HS-5 (cell line): ENCODE data around the gene PYDC2.
A peak's percentile ranks its signal among the peaks of the same experiment; 100 is the strongest.

Source experiments
- DNase-seq: peaks from one replicate; pipeline ENCODE4 v3.0.0-alpha.2; 2012; ENCODE audit warnings: low read depth

The PYDC2 gene

GRCh38 chr3:191461113-191461595, at the start of gene PYDC2:
PYDC2 (plus strand) TSS chr3:191461163; CDS start chr3:191461163, 0 bp downstream.
- no peak for DNase-seq

DNA sequence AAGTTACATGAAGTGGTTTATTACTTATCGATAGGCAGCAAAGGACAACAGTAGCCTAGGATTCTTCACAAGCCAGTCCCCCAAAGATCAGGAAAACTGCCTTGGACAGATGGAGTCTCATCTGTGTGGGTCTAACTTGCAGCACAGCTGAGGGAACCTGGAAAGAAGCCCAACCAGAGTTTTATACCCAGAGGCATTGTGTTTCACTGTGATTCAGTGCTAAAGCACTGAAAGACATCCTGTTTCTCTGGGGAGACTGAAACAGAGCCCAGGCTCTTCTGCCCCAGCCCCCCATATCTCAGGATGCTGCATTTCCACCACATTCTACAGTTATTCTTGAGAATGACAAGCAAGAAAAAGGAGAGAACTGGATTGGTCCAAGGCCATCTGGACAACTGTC, 48.2 kb upstream of the PYDC2 start:
- DNase-seq, result peak; percentile 89

DNA sequence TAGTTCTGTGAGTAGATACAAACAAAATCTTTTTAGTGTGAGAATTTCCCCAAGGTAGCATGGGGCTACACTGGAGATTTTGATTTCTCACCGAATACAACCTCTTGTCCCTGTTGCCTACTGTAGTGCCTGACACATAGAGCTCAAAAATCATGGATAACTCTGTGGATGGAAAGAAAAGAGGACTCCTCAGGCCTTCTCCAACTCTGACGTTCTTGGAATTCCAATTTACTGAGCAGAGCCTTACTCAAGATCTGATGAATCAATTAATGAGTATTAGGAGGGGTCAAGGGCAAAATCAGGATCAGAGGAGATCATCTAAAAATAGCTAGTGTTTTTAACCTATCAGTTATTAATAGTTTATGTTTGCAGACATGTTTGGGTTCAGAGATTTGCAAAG, 46.7 kb upstream of the PYDC2 start:
- DNase-seq, result peak; percentile 2

- no peak for DNase-seq
These were observed 46.2 kb upstream of the PYDC2 start for GRCh38 chr3:191414732-191415131.

DNA sequence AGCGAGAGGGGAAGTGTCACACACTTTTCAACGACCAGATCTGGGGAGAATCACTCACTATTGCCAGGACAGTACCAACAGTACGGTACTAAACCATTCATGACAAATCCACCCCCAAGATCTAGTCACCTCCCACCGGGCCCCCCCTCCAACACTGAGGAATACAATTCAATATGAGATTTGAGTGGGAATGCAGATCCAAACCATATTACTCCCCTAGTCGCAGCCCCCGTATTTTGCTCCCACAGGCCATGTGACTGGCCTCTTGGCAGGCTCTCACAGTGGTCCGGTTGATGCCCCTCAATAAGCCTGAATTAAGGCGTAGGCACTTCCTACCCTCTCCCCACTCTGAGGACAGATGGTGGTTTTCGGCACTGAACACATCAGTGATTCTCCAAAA, 45.4 kb upstream of the PYDC2 start:
- DNase-seq, result no peak

GRCh38 chr3:191417457-191417729, 43.6 kb upstream of the PYDC2 start:
- no peak for DNase-seq

GRCh38 chr3:191420771-191421170, 40.2 kb upstream of the PYDC2 start:
- DNase-seq, result no peak

GRCh38 chr3:191424881-191425280, 36.1 kb upstream of the PYDC2 start:
- no peak for DNase-seq

DNA sequence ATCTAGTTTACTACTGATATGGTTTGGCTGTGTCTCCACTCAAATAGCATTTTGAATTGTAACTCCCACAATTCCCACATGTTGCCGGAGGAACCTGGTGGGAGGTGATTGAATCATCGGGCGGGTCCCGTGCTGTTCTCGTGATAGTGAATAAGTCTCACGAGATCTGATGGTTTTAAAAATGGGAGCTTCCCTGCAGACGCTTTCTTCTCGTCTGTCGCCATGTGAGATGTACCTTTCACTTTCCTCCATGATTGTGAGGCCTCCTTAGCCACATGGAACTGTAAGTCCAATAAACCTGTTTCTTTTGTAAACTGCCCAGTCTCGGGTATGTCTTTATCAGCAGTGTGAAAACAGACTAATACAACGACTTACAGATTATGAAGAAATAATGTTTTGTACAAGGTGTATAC, 35.6 kb upstream of the PYDC2 start:
- no peak for DNase-seq

DNA sequence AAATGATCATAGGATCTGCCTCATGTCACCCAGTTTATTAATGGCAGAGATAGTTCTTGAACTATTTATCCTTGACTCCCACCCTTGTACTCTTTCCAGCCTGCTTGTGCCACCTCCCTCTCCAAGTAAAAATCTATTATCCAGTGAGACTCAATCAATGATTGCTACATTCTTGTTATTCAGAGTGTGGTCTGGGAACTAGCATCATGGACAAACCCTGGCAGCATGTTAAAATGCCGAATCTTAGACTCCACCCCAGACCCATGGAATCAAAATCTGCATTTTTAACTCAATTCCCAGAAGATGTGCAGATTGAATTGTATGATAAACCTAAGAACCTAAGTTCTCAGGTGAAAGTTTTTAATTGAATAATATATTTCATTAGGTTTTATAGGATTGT, 34.7 kb upstream of the PYDC2 start:
- DNase-seq, result no peak

- no peak for DNase-seq
These were observed 32.8 kb upstream of the PYDC2 start for GRCh38 chr3:191428177-191428576.

- DNase-seq, result no peak
These were observed 30.9 kb upstream of the PYDC2 start for GRCh38 chr3:191430103-191430502.

DNA sequence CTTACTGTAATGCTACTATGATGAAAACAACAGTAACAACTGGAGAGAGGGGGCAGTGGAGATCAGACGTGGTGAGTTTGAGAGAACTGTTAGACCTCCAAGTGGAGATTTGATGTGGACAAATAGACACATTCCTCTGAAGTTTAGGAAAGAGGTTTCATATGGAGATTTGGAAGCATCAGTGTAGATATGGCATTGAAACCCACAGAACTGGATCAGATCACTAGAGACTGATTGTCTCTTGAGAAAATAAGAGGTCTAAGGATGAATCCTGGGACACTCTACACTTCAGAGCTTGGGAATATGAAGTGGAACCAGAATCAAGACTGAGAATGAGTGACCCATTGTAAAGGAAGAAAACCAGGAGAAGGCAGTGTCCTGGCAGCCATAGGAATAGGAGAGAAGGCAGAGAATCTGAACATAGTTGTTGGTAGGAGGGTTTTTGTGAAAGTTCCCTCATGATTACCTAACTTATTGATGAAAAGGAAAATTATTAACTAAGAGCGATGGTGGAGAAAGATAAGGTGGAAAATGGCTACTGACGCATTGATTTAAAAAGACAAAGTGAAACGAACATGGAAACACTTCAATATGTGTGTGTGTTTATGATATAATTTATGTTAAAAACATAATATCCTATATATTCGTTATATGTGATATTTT, 29.7 kb upstream of the PYDC2 start:
- DNase-seq, result no peak

GRCh38 chr3:191432162-191432561, 28.8 kb upstream of the PYDC2 start:
- DNase-seq, result no peak

- DNase-seq, result no peak
These were observed 26.9 kb upstream of the PYDC2 start for GRCh38 chr3:191434024-191434423.

DNA sequence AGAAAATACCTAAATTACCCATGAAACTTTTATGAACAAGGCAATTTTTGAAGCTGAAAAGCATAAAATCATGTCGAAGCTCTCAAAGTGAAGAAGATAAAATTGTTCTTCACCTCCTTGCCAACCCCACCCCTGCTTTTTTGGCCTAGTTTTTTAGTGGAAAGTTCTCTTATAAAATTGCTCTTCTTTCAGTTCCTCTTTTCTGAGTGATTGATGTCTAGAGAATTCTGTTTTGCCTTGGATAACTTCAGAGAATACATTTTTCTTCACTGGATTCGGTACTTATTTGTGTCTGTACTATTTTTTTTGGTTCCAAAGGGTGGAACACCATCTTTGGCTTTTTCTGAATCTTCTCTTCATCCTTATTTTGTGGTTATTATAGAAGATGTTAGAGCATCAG, 25.0 kb upstream of the PYDC2 start:
- DNase-seq, result no peak

- DNase-seq, result no peak
These were observed 22.7 kb upstream of the PYDC2 start for GRCh38 chr3:191438150-191438814.

DNA sequence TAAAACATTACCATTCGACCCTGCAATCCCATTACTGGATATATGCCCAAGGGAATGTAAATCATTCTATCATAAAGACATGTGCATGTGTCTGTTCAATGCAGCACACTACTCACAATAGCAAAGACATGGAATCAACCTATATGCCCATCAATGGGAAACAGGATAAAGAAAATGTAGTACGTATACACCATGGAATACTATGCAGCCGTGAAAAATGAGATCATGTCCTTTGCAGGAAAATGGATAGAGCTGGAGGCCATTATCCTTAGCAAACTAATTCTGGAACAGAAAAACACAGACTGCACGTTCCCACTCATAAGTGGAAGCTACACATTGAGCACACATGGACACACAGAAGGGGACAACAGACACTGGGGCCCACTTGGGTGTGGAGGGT, 20.4 kb upstream of the PYDC2 start:
- no peak for DNase-seq

DNA sequence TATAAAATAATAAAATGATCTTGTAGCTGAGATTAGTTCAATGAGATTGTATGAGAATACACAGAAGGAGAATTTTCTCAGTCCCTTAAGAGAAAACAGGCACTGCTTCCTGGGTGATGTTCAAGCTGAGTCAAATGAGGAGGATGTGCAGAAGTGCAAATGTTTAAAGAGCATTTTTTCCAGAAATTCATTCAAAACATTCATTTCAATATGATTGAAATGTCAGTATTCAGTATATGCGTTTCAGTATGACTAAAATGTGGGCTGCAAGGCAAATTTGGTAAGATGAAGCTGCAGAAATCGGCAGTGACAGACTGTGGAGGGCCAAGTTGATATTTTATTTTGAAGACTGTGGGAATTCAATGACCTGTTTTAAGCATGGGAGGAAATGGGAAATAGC, 19.3 kb upstream of the PYDC2 start:
- no peak for DNase-seq

DNA sequence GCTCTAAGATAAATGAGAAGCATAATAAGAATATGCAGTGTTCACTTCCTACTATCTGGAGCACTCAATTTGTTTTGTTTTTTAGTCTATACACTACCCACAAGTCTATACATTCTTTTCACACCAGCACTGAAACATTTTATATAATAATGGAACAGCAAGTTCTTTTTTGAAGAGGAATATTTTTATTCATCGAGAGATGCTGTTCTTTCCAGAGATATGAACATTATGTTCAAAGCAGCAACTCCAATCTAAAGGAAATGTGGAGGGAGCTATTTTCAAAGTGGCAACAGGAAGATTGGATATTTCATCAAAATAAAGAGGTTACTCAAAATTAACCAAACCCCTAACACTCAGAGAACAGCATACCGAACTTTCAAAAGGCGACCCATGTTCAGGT, 16.4 kb upstream of the PYDC2 start:
- no peak for DNase-seq

DNA sequence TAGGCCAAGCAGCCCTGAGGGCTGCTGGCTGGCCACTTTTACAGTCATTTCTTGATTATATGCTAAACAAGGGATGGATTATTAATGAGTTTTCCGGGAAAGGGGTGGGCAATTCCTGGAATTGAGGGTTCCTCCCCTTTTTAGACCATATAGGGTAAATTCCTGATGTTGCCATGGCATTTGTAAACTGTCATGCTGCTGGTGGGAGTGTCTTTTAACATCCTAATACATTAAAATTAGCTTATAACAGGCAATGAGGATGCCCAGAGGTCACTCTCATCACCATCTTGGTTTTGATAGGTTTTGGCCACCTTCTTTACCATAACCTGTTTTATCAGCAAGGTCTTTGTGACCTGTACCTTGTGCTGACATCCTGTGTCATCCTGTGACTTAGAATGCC, 11.7 kb upstream of the PYDC2 start:
- no peak for DNase-seq

DNA sequence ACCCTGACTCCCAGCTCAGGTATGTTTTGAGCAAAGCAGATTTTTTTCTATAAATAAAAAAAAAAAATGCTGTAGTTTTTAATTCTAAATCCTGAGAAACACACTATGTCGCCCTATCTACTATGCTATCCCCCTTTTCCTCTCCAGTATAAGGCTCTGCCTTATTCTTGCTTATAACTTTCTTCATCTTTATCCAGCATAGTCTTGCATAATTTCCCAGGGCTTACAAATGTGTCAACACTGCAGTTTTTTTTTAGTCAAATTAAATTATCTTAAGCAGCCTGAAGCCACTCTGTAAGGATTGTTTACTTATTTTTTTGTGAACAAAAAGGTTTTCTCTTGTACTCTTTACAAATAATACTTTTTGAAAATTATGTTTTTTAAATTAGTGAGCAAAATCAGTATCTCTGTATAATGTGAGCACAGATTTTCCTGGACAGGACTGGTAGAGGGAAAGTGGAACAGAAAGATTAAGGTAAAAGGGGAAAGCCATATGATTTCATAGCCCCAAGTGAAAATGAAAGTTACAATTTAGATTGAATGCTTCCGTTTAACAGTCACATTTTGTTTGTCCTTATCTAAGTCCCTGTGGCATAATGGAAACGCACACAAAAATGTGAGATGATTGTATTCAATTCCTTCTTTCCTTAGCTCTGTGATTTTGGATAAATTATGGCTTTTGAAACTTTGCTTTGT, 5.6 kb upstream of the PYDC2 start:
- DNase-seq, result no peak

DNA sequence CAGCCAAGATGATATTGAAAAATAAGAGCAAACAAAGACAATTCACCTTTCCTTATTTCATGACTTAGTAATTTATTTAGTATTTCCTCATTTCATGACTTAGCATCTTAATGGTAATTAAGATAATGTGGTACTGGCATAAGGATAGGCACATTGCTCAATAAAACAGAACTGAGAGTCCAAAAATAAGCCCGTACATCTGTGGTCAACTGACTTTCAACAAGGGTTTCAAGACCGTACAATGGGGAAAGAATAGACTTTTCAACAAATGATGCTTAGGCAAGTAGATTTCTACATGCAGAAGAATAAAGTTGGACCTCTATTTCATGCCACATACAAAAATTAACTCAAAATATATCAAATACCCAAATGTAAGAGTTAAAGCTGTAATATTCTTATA, 603 bp upstream of the PYDC2 start:
- DNase-seq, result no peak

DNA sequence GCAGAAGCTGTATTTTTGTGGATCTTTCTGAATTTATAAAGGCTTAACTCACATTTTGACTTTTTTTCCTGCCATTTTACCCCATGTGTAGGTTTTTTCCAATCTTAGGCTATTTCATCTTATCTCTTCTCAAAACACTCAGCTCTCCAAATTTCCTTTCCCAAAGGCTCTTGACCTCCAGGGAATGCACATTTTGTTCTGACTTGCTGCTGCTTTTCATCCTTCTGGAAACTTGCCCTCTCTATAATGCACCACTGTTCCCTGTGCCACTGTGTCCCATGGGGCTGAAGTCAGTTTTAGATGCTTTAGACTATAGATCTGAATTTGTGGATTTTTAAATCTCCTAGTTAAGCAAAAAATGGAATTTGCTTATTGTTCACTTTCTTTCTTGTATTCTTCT, 9.1 kb downstream of the PYDC2 start:
- DNase-seq, result no peak
